NCI-H345 treated with DMSO at 0.1 percent for 48 hours (cell line): ENCODE results near the gene ATP2B3.

Experiments
- DNase-seq: peaks from one replicate; lab custom pipeline; 2025; ENCODE audit not compliant: unreplicated experiment; lab: John Stamatoyannopoulos, UW

Gene ATP2B3

DNA sequence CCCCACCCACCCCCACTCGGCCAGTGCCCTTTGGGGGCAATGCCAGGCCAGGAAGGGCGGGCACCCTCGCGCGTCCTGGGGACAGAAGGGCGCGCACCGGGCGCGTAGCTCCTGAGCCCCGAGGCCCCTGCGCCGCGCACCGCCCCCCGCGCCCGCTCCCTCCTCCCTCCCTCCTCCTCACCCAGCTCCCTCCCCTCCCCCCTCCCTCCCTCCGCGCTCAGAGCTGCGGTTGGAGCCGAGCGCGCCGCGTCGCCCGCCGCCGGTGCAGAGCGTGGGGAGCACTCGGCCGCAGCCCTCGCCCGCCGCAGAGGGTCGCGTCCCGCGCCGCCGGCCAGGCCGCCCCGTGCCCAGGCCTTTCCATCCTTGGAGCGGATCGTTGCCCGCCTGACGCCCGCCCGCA is at the start of gene ATP2B3:
TSS of gene ATP2B3 (plus strand) at position 220 of the 400 bp plus-strand sequence. CDS start 18,606 bp downstream, outside the sequence.
- no peak for DNase-seq

- DNase-seq = no peak
Measured at GRCh38 chrX:153468008-153468580, 49.3 kb upstream of the ATP2B3 start.

DNA sequence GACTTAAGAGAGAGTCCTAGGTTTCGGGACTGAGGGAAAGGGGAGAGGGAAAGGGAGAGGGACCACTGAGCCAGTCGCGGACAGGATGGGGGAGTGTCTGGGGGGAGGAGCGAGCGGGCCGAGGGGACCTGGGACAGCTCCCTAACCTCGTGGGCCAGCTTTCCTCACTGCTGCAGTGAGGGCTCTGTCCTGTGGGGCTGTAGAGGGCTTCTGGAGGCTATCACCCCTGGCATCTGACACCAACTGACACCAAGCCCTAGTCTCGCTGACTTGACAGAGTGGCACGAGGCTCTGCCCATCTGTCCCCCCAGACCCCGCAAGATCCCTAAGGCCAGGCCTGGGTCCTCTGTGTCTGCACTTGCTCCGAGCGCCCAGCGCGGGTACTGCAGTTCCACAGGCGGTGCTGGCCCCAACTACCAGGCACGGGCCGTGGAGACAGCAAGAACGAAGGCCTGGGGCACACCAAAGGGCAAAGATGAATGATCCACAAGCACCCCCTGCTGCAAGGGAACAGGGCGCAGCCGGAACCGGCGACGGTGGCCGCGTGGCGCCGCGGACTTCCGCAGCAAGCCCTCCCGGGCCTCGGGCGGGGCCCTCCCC is 47.5 kb upstream of the ATP2B3 start:
- no peak for DNase-seq

DNA sequence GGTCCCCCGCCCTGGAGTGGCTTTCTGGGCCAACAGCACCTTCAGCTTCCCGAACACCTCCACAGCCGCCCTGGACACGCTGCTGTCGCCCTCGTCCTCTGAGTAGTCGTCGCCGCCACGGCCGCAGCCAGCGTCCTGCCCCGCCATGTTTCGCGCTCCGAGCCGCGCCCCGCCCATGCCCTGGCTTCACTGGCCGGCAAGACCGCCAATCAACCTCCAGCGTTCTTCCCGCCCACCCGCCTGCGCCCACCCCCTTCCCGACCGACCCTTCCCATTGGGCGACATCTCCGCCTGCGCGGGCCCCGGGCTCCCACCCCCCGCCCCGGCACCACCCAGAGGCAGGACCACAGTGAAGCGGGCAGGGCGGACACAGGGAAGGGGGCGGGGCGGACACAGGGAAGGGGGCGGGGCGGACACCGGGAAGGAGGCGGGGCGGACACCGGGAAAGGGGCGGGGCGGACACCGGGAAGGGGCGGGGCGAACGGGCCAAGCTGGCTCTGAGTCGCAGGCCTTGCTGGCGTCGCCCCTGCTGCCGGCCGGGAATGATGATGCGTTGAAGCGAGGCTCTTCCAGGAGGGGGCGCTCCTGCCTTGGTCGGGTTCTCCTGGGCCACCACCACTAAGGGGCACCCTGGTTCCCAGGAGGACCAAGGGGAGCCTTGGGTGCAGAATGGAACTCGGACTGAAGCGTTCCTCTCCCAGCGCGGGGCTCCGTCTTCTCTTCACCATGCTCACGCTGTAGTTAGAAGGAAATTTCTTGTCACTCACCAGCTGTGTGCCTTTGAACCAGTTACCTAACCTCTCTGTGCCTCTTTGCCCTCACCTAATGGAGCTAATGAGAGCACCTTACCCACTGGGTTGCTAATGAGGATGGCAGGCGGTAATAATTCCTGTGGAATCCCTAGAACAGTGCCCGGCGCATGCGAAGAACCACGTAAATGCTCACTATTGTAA is 46.8 kb upstream of the ATP2B3 start, which contains the start of gene HAUS7:
TSS of gene HAUS7 (minus strand) at position 166 of the 953 bp plus-strand sequence. CDS start at position 147, 19 bp downstream.
- DNase-seq = peak; percentile 78

DNA sequence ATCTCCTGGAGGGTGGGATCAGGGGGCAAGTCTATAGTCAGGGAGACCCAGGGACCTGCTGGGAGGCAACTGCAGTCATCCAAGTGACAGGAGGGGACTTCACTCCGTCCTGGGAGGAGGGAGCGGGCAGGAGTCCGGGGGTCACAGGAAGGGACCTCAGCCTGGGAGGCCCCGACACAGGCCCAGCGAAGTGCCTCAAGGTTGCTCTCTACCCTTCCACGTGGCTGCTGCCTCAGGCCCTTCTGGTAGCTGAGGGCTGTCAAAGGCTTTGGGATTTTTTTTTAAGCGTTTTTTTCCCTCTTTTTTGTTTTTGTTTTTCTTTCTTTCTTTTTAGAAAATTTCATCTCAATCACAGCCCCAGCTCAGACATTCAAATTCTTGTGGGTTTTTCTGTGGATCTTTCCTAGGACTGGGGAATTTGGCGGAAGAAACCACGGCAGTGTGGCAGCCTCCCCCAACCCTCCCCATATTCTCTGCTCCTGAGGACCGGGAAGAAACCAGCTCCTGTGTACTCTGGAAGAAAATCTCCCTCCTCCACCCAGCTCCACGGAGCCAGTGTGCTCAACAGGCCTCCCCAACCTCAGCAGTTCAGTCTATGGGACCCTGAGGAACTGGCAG is 45.7 kb upstream of the ATP2B3 start:
- no peak for DNase-seq

DNA sequence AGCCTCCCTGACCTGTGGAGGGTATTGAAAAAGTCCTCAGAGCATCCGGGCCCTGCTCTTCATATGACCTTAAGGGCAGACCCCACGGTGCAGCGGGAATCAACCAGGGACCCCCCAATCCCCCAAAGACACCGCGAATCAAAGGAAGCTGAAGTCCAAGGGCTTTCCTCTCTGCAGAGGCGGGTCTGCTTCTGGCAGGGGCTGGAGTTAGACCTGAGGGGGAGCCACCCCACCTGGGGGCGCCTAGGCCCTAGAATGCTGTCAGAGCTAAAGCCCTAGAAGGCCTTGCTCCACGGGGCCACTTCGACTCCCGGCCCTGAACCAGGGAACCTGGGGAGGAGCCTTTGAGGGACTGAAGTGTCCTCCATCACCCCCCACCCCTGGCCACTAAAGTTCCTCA is 44.3 kb upstream of the ATP2B3 start:
- no peak for DNase-seq

GRCh38 chrX:153474266-153474665 is 43.2 kb upstream of the ATP2B3 start:
- no peak for DNase-seq

DNA sequence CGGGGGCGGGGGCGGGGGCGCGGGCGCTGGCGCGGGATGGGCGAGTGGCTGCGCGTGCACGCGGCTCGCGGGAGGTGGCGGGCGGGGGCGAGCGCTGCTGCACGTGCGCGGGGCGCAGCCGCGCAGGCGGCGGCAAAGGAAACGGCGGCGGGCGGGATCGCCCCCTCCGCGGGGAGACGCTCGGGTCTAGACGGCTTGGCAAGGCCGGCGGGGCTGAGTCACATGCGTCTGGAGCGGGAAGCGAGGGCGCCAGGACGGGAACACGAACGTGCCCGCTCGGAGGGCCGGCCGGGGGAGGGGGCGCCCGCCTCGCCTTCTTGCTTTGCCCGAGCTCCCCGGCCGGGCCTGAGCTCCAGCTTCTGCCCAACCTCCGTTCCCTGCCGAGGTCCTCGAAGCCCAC is 42.7 kb upstream of the ATP2B3 start:
- DNase-seq = no peak

DNA sequence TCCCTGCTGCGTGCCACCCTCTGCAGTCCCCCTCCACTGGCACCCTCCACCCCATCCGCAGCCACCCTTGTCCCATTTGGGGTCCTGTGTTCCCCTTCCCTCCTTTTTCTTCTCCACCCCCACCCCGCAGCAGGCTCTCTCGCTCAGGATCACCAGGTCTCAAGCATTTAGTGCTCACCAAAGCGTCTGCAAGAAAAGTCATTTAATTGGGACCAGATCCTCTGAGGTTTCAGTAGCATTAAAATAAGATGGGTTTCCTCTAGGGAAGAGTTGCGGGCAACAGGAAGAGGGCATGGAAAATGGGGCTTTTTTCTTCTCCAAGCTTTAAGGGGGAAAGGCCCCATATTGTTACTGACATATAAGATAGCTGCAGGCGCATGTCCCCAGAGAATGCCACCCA is 42.2 kb upstream of the ATP2B3 start:
- no peak for DNase-seq

DNA sequence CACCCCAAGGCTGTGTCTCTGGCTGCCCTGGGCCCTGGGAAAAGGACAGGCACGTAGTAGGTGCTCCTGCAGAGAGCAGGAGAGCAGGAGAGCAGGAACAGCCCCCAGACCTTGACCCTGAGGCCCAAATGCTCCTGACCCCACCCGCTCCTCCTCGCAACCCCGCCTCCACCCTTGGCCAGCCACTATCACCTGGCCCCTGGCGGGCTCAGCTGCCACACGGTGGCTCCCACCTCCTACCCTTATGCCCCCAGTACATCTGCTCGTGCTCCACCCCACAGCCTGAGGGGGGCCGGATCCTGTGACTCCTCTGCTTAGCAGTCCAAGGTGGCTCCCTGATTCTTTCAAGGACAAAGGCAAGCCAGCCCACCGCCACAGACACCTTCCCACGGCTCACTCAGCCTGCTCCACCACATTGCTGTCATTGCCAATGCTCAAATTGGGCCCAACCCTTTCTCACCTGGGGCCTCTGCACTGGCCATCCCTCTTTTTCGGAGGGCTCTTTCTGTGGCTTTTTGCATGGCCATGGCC is 41.6 kb upstream of the ATP2B3 start:
- DNase-seq = no peak

GRCh38 chrX:153476666-153477363 is 40.6 kb upstream of the ATP2B3 start:
- no peak for DNase-seq

DNA sequence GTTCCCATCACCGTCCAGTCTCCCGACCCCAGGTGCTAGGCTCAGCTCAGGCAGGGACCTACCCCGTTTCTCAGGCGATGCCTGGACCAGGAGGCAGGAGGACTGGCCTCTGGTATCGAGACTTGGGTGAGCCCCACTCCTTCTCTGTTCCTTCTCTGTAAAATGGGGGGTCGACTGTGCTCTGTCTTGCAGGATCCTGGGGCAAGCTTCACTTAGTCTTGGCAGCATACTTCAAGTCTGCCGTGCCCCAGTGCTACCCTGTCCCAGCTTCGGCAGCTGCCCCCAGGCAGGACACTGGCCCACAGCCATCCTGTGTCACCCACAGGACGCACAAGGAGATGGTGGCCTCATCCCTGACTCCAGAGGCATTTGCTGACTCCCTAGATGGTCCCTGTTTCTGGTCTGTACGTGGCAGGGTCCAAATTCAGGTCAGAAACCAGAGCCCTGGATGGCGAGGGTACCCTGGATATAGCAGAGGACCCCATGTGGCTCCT is 40.0 kb upstream of the ATP2B3 start:
- DNase-seq = no peak

DNA sequence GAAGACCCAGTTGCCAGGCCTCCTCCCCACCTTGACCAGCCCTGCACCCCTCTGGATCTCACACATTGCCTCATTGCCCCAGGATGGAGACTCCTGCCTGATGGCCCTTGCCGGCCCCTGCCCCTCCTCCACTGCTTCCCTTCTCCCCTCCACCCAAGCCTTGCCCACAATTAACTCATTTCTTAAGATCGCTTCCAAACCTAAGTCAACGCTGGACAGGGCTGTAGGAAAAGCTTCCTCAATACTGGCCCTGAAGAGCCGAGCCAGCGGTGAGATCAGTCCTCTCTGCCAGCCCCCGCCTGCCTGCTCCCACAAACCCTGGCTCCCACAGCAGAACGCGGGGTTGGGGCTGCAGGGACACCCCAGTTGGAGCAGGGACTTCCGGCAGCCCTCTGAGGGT is 39.5 kb upstream of the ATP2B3 start:
- DNase-seq = no peak

DNA sequence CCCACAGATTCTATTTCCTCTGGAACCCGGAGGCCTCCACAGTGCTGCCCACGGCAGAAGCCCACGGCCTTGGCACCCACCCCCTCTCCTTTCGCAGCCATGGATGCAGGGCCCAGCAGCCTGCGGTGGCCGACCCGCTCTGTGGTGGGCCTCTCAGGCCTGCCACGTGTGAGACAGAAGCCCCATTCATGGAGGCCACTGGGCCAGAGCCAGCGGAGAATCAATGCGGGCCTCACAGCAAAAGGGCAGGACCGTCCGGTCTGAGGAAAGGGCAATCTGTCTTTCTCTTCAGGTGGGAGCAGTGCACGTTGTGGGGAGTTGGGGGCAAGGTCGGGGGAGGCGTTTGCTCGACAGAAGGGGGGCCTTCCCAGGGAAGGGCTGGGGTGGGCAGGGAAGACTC is 38.7 kb upstream of the ATP2B3 start:
- DNase-seq = no peak

DNA sequence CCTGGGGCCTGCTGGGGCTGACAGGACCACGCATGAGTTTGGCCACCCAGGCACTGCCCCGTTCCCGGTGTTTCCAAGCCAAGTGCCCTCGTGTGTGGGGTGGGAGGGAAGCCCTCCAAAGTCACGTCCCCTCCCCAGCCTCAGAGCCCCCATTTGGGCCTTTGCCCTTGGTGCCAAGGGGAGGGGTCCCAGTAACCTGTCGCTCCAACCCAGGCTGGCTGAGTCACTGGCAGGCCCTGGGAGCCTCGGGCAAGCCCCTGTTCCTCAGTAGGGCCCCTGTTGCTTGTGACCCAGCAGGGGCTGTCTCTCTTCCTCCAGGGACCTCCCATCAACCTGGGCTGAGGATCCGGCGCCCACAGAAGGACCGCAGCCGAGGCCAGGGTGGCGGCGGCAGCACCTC is 36.4 kb upstream of the ATP2B3 start:
- no peak for DNase-seq

- DNase-seq = no peak
Measured at GRCh38 chrX:153482376-153483015, 34.9 kb upstream of the ATP2B3 start.

GRCh38 chrX:153485396-153486080 is 31.9 kb upstream of the ATP2B3 start:
- no peak for DNase-seq

GRCh38 chrX:153486171-153486570 is 31.3 kb upstream of the ATP2B3 start:
- DNase-seq = no peak

DNA sequence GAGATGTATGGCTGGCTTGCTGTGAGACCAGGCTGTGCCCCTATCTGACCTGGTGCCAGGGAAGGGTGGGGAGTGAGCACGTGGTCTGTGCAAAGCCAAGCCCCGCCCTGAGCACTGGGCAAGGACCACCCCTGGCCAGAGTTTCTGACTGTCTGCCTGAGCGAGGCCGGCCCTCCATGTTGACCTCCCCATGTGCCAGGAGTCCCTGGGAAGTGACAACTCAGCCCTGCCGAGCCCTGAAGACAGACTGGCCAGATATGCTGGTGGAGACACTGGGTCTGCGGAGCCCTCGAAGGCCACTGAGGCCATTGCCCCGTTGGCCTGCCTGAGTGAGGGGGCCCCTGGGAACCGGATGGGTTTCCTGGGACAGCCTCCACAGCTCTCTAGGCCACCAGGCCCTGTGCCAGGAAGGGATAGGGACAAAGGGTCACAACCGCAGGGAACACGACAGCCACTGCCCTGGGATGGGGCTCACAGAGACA is 29.8 kb upstream of the ATP2B3 start:
- DNase-seq = no peak
